ENCODE measurements around the gene GLCCI1.

The GLCCI1 gene

GRCh38 chr7:8121243-8121642 is 152.6 kb downstream of the GLCCI1 start:
- H3K4me1 ChIP-seq (ENCODE audit: control insufficient read depth in 1 of 2, insufficient read depth in 2 of 2, low read length in 2 of 2), result no peaks in the 10 kb centered on the region
- no peak overlapping the region for H3K4me2 ChIP-seq (ENCODE audit: low read length)

GRCh38 chr7:8125680-8126444 is 157.3 kb downstream of the GLCCI1 start:
- H4K91ac ChIP-seq (ENCODE audit: low read depth, low read length), result no peak overlapping the region
- WGBS (ENCODE audit: extremely low coverage, insufficient coverage, insufficient read length), result no CpG with 5 or more reads among the region's 8 CpGs
- H3K9me3 ChIP-seq (ENCODE audit: insufficient read depth, low read depth, low read length), result peaks cover 4% of the 10 kb centered on the region
- no peak overlapping the region for H3K4me2 ChIP-seq (ENCODE audit: low read length)
- H3K4ac ChIP-seq (ENCODE audit: low read depth, low read length), result no peak overlapping the region
- no peak for DNase-seq
- no peaks in the 10 kb centered on the region for H3K79me2 ChIP-seq (ENCODE audit: control insufficient read depth, insufficient read depth, low read length, poor library complexity)
- no peaks in the 10 kb centered on the region for H3K4me1 ChIP-seq (ENCODE audit: control insufficient read depth in 1 of 2, insufficient read depth in 2 of 2, low read length in 2 of 2)
- H2AFZ ChIP-seq (ENCODE audit: insufficient read depth, low read length, poor library complexity), result no peak overlapping the region
- H4K12ac ChIP-seq (ENCODE audit: low read depth, low read length), result no peak overlapping the region
- no peaks in the 10 kb centered on the region for H3K27me3 ChIP-seq (ENCODE audit: insufficient read depth, low read length)
- no peak overlapping the region for H3K18ac ChIP-seq (ENCODE audit: low read length)
- no peaks in the 10 kb centered on the region for H3K79me1 ChIP-seq (ENCODE audit: low read length)
- no peak overlapping the region for H4K8ac ChIP-seq (ENCODE audit: low read depth, low read length)
- H2BK5ac ChIP-seq (ENCODE audit: low read depth, low read length, poor library complexity), result no peak overlapping the region
- H3K9ac ChIP-seq (ENCODE audit: low read length), result no peak overlapping the region
- no peak overlapping the region for H2BK12ac ChIP-seq (ENCODE audit: low read length)
- H2BK120ac ChIP-seq (ENCODE audit: insufficient read depth, low read length, poor library complexity), result no peak overlapping the region
- H3K23ac ChIP-seq (ENCODE audit: low read length), result no peak overlapping the region
- no peak overlapping the region for H3K27ac ChIP-seq (ENCODE audit: low read depth, low read length)
- no peaks in the 10 kb centered on the region for H3K36me3 ChIP-seq (ENCODE audit: control insufficient read depth in 1 of 2, insufficient read depth in 2 of 2, low read length in 2 of 2)
- H2AK5ac ChIP-seq (ENCODE audit: low read length), result no peak overlapping the region
- H3K14ac ChIP-seq (ENCODE audit: low read length), result no peak overlapping the region
- H3K4me3 ChIP-seq (ENCODE audit: low read depth, low read length), result no peak overlapping the region

More at GRCh38 chr7:8121243-8121642, 152.6 kb downstream of the GLCCI1 start:
- H4K91ac ChIP-seq (ENCODE audit: low read depth, low read length), result no peak overlapping the region
- peaks cover 2% of the 10 kb centered on the region for H3K9me3 ChIP-seq (ENCODE audit: insufficient read depth, low read depth, low read length)
- no peaks in the 10 kb centered on the region for H3K27me3 ChIP-seq (ENCODE audit: insufficient read depth, low read length)
- H3K27ac ChIP-seq (ENCODE audit: low read depth, low read length), result no peak overlapping the region
- H3K79me2 ChIP-seq (ENCODE audit: control insufficient read depth, insufficient read depth, low read length, poor library complexity), result no peaks in the 10 kb centered on the region
- H2AFZ ChIP-seq (ENCODE audit: insufficient read depth, low read length, poor library complexity), result no peak overlapping the region
- no CpG with 5 or more reads among the region's 3 CpGs for WGBS (ENCODE audit: extremely low coverage, insufficient coverage, insufficient read length)
- no peak overlapping the region for H2AK5ac ChIP-seq (ENCODE audit: low read length)
- no peak overlapping the region for H3K4me3 ChIP-seq (ENCODE audit: low read depth, low read length)
- H2BK5ac ChIP-seq (ENCODE audit: low read depth, low read length, poor library complexity), result no peak overlapping the region
- no peaks in the 10 kb centered on the region for H3K79me1 ChIP-seq (ENCODE audit: low read length)
- H3K4ac ChIP-seq (ENCODE audit: low read depth, low read length), result no peak overlapping the region
- H3K14ac ChIP-seq (ENCODE audit: low read length), result no peak overlapping the region
- H3K23ac ChIP-seq (ENCODE audit: low read length), result no peak overlapping the region
- no peak overlapping the region for H3K18ac ChIP-seq (ENCODE audit: low read length)
- DNase-seq, result no peak
- H3K9ac ChIP-seq (ENCODE audit: low read length), result no peak overlapping the region
- H2BK120ac ChIP-seq (ENCODE audit: insufficient read depth, low read length, poor library complexity), result no peak overlapping the region
- H2BK12ac ChIP-seq (ENCODE audit: low read length), result no peak overlapping the region
- no peak overlapping the region for H4K12ac ChIP-seq (ENCODE audit: low read depth, low read length)
- no peak overlapping the region for H4K8ac ChIP-seq (ENCODE audit: low read depth, low read length)
- no peaks in the 10 kb centered on the region for H3K36me3 ChIP-seq (ENCODE audit: control insufficient read depth in 1 of 2, insufficient read depth in 2 of 2, low read length in 2 of 2)

GRCh38 chr7:8126601-8127167 is 158.1 kb downstream of the GLCCI1 start:
- no CpG with 5 or more reads among the region's 2 CpGs for WGBS (ENCODE audit: extremely low coverage, insufficient coverage, insufficient read length)
- Histone ChIP-seq H4K91ac (ENCODE audit: low read depth, low read length) (no peak overlapping the region), H3K36me3 (ENCODE audit: control insufficient read depth in 1 of 2, insufficient read depth in 2 of 2, low read length in 2 of 2) (no peaks in the 10 kb centered on the region), H3K23ac (ENCODE audit: low read length) (no peak overlapping the region), H3K4ac (ENCODE audit: low read depth, low read length) (no peak overlapping the region), H3K79me2 (ENCODE audit: control insufficient read depth, insufficient read depth, low read length, poor library complexity) (no peaks in the 10 kb centered on the region), H2BK5ac (ENCODE audit: low read depth, low read length, poor library complexity) (no peak overlapping the region), H3K14ac (ENCODE audit: low read length) (no peak overlapping the region), H2AFZ (ENCODE audit: insufficient read depth, low read length, poor library complexity) (no peak overlapping the region), H4K12ac (ENCODE audit: low read depth, low read length) (no peak overlapping the region), H2BK12ac (ENCODE audit: low read length) (no peak overlapping the region), H2AK5ac (ENCODE audit: low read length) (no peak overlapping the region), H2BK120ac (ENCODE audit: insufficient read depth, low read length, poor library complexity) (no peak overlapping the region), H3K79me1 (ENCODE audit: low read length) (no peaks in the 10 kb centered on the region), H4K8ac (ENCODE audit: low read depth, low read length) (no peak overlapping the region), H3K27me3 (ENCODE audit: insufficient read depth, low read length) (no peaks in the 10 kb centered on the region), H3K9ac (ENCODE audit: low read length) (no peak overlapping the region), H3K4me2 (ENCODE audit: low read length) (no peak overlapping the region), H3K4me3 (ENCODE audit: low read depth, low read length) (no peak overlapping the region), H3K9me3 (ENCODE audit: insufficient read depth, low read depth, low read length) (peaks cover 4% of the 10 kb centered on the region), H3K27ac (ENCODE audit: low read depth, low read length) (no peak overlapping the region), H3K18ac (ENCODE audit: low read length) (no peak overlapping the region), H3K4me1 (ENCODE audit: control insufficient read depth in 1 of 2, insufficient read depth in 2 of 2, low read length in 2 of 2) (no peaks in the 10 kb centered on the region)
- DNase-seq, result no peak

GRCh38 chr7:8128449-8129317 is 160.1 kb downstream of the GLCCI1 start:
- Histone ChIP-seq H3K27ac (ENCODE audit: low read depth, low read length) (no peak overlapping the region), H2BK5ac (ENCODE audit: low read depth, low read length, poor library complexity) (no peak overlapping the region), H3K9me3 (ENCODE audit: insufficient read depth, low read depth, low read length) (peaks cover 2% of the 10 kb centered on the region), H2BK12ac (ENCODE audit: low read length) (no peak overlapping the region), H3K9ac (ENCODE audit: low read length) (no peak overlapping the region), H3K4me2 (ENCODE audit: low read length) (no peak overlapping the region), H4K8ac (ENCODE audit: low read depth, low read length) (no peak overlapping the region), H3K18ac (ENCODE audit: low read length) (no peak overlapping the region), H3K14ac (ENCODE audit: low read length) (no peak overlapping the region), H3K23ac (ENCODE audit: low read length) (no peak overlapping the region), H2AFZ (ENCODE audit: insufficient read depth, low read length, poor library complexity) (no peak overlapping the region), H2AK5ac (ENCODE audit: low read length) (no peak overlapping the region), H4K12ac (ENCODE audit: low read depth, low read length) (no peak overlapping the region), H3K79me1 (ENCODE audit: low read length) (no peaks in the 10 kb centered on the region), H3K27me3 (ENCODE audit: insufficient read depth, low read length) (no peaks in the 10 kb centered on the region), H4K91ac (ENCODE audit: low read depth, low read length) (no peak overlapping the region), H3K79me2 (ENCODE audit: control insufficient read depth, insufficient read depth, low read length, poor library complexity) (no peaks in the 10 kb centered on the region), H3K4ac (ENCODE audit: low read depth, low read length) (no peak overlapping the region), H3K36me3 (ENCODE audit: control insufficient read depth in 1 of 2, insufficient read depth in 2 of 2, low read length in 2 of 2) (no peaks in the 10 kb centered on the region), H2BK120ac (ENCODE audit: insufficient read depth, low read length, poor library complexity) (no peak overlapping the region), H3K4me3 (ENCODE audit: low read depth, low read length) (no peak overlapping the region), H3K4me1 (ENCODE audit: control insufficient read depth in 1 of 2, insufficient read depth in 2 of 2, low read length in 2 of 2) (no peaks in the 10 kb centered on the region)
- WGBS (ENCODE audit: extremely low coverage, insufficient coverage, insufficient read length), result no CpG with 5 or more reads among the region's 12 CpGs
- no peak for DNase-seq

All from trophoblast cell (in vitro differentiated cells and primary cell).